ENCODE results near the gene NPDC1. TPM values are rescaled to one million over a fixed set of nuclear protein-coding genes. Genes with fewer than 3 reads are reported as not detected.

Gene NPDC1
- total and polyA plus RNA-seq, 7 donors = 21.4 to 118 (median 60.7) TPM

- Histone ChIP-seq H3K4me3 (no peak overlapping the region), H3K4me1 (peaks cover 0 to 30% (median 28%) of the 10 kb centered on the region in 4 donors), H3K9me3 (no peaks in the 10 kb centered on the region), H3K27me3 (peaks cover 26 to 58% (median 44%) of the 10 kb centered on the region in 3 donors), H3K36me3 (peaks cover 0 to 5% (median 3%) of the 10 kb centered on the region in 4 donors), H3K27ac (no peak overlapping the region)
- 50 to 58% methylated on average over 18 of the region's 18 CpGs for WGBS, 2 donors
- no peak for TF ChIP-seq POLR2AphosphoS5 (IDR thresholded peaks at IDR 0.05)
- no peak for TF ChIP-seq CTCF (IDR thresholded peaks at IDR 0.05)
- no peak for TF ChIP-seq POLR2A (IDR thresholded peaks at IDR 0.05)
- TF ChIP-seq EP300 (IDR thresholded peaks at IDR 0.05) = no peak
- DNase-seq = no peak
- intact Hi-C loops (cut with DNase I) = loop anchor here (2.0 kb wide), 1 partner anchor 29 kb away; no protein-coding TSS in a partner anchor
Measured at GRCh38 chr9:136997830-136998234, 48.1 kb downstream of the NPDC1 start.

DNA sequence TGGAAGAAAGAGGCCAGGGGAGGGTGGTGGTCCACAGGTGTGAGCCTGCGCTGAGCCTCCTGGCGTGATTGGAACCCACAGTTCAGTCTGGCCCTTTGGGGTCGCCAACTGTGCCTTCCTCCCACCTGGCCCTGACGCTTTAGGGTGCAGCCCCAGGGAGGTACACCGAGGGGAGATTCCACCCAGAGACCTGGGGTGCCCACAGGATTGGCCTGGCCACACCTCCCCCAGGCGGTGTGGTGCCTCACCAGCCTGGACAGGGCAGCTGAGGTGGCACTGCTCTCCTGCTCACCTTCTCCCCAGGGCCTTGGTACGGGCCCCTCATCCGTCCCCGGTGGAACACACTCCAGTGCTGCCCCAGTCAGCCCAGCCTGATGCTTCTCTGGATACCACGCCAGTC lies 48.6 kb downstream of the NPDC1 start:
- Histone ChIP-seq H3K9me3 (no peaks in the 10 kb centered on the region), H3K27ac (no peak overlapping the region), H3K4me3 (no peak overlapping the region), H3K36me3 (peaks cover 0 to 5% (median 3%) of the 10 kb centered on the region in 4 donors), H3K27me3 (peaks cover 26 to 58% (median 44%) of the 10 kb centered on the region in 3 donors), H3K4me1 (peaks cover 0 to 34% (median 32%) of the 10 kb centered on the region in 4 donors)
- intact Hi-C loops (cut with DNase I) = loop anchor here (2.0 kb wide), 1 partner anchor 29 kb away; no protein-coding TSS in a partner anchor
- TF ChIP-seq POLR2A (IDR thresholded peaks at IDR 0.05) (no peak), CTCF (IDR thresholded peaks at IDR 0.05) (no peak), EP300 (IDR thresholded peaks at IDR 0.05) (no peak), POLR2AphosphoS5 (IDR thresholded peaks at IDR 0.05) (no peak)
- DNase-seq = no peak
- WGBS, 2 donors = 48 to 69% methylated on average over 10 of the region's 10 CpGs

GRCh38 chr9:136996361-136997292 lies 49.4 kb downstream of the NPDC1 start, which contains the start of gene CLIC3:
Gene CLIC3 (minus strand): TSS chr9:136996568. CDS start chr9:136996543, 25 bp downstream.
- H3K4me3 ChIP-seq = no peak within 1 kb of the TSS
- H3K4me1 ChIP-seq = peaks cover 0 to 37% (median 33%) of the 10 kb centered on the region in 4 donors
- intact Hi-C loops (cut with DNase I) = loop anchor here (2.0 kb wide), 1 partner anchor 30 kb away; no protein-coding TSS in a partner anchor

DNA sequence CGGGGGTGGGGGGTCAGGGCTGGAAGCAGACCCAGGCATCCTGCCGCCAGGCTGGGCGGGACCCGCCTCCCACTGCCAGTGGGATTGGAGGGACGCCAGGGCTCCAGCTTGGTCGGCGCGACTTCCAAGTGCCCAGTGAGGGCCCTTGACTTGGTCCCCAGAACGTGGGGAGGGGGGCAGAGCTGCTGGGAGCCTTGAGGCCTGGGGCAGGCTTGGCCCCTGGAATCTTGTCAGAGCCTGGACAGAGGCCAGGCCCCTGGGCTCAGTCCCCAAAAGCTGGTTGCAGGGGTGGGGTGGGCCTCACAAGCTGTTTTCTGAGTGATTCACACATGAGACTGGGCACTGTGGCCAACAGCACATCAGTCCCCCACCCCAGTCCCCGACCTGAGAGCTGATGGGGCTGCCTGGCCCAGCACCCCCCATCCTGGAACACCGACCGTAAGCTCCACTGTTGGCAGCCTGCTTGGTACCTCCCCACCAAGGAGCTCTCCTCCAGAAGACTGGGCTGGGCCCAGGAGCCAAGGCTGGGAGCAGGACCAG lies 50.1 kb downstream of the NPDC1 start:
- no peak for TF ChIP-seq POLR2AphosphoS5 (IDR thresholded peaks at IDR 0.05)
- no peak for TF ChIP-seq POLR2A (IDR thresholded peaks at IDR 0.05)
- TF ChIP-seq EP300 (IDR thresholded peaks at IDR 0.05) = no peak
- TF ChIP-seq CTCF (IDR thresholded peaks at IDR 0.05) = no peak
- H3K27me3 ChIP-seq = peaks cover 26 to 58% (median 44%) of the 10 kb centered on the region in 3 donors
- intact Hi-C loops (cut with DNase I) = loop anchor here (2.0 kb wide), 1 partner anchor 31 kb away; no protein-coding TSS in a partner anchor
- WGBS, 2 donors = 20 to 46% methylated on average over 12 of the region's 12 CpGs
- peaks cover 0 to under 1% (median 0%) of the 10 kb centered on the region in 4 donors for H3K9me3 ChIP-seq
- no peak overlapping the region for H3K4me3 ChIP-seq
- peaks cover 0 to 5% (median 3%) of the 10 kb centered on the region in 4 donors for H3K36me3 ChIP-seq
- no peak overlapping the region for H3K27ac ChIP-seq
- H3K4me1 ChIP-seq = peaks cover 0 to 42% (median 35%) of the 10 kb centered on the region in 4 donors
- no peak for DNase-seq

More at GRCh38 chr9:136996361-136997292, 49.4 kb downstream of the NPDC1 start, which contains the start of gene CLIC3:
- no peak for DNase-seq
- Histone ChIP-seq H3K27ac (no peak within 1 kb of the TSS), H3K36me3 (peaks cover 0 to 5% (median 3%) of the 10 kb centered on the region in 4 donors), H3K9me3 (no peaks in the 10 kb centered on the region), H3K27me3 (peaks cover 26 to 58% (median 44%) of the 10 kb centered on the region in 3 donors)
- no peak for TF ChIP-seq EP300 (IDR thresholded peaks at IDR 0.05)
- TF ChIP-seq CTCF (IDR thresholded peaks at IDR 0.05) = no peak
- TF ChIP-seq POLR2AphosphoS5 (IDR thresholded peaks at IDR 0.05) = no peak
- TF ChIP-seq POLR2A (IDR thresholded peaks at IDR 0.05) = no peak
- 7 to 16% methylated on average over 35 of the region's 35 CpGs for WGBS, 2 donors

All from sigmoid colon (tissue), 7 donors.